Effector memory CD8-positive, alpha-beta T cell (primary cell): ENCODE data around the gene SAPCD2.

Experiments
- ATAC-seq: fragments of 150-1000 bp; cut with Tn5 transposase; replicated peaks from 2 replicates; pipeline ENCODE4 v1.10.0; 2021; ENCODE audit warnings: mild to moderate bottlenecking, moderate library complexity
- DNase-seq, 3 experiments: peaks; one replicate each; pipeline ENCODE4 v3.0.0; 2021
- H3K27ac Mint-ChIP-seq, 2 donors: one replicate each; pipeline ENCODE4 v1.8.0; 2022; ENCODE audit warnings: mild to moderate bottlenecking in 2 of 2, mixed read lengths in 2 of 2, moderate library complexity in 2 of 2
- H3K27me3 Mint-ChIP-seq, 2 donors: one replicate each; pipeline ENCODE4 v1.8.0; 2022; ENCODE audit warnings: mixed read lengths in 2 of 2
- H3K36me3 Mint-ChIP-seq: one replicate; pipeline ENCODE4 v1.8.0; 2022; ENCODE audit warnings: mild to moderate bottlenecking, moderate library complexity, mixed read lengths; ENCODE audit not compliant: insufficient read depth
- H3K4me1 Mint-ChIP-seq, 2 donors: one replicate each; pipeline ENCODE4 v1.8.0; 2022; ENCODE audit warnings: low read depth in 2 of 2, mixed read lengths in 2 of 2
- H3K4me3 Mint-ChIP-seq, 2 donors: one replicate each; pipeline ENCODE4 v1.8.0; 2022; ENCODE audit warnings: mild to moderate bottlenecking in 2 of 2, mixed read lengths in 2 of 2, moderate library complexity in 2 of 2
- H3K9me3 Mint-ChIP-seq, 2 donors: one replicate each; pipeline ENCODE4 v1.8.0; 2022; ENCODE audit warnings: mixed read lengths in 2 of 2

The SAPCD2 gene

GRCh38 chr9:137058521-137059234, 11.7 kb downstream of the SAPCD2 start:
- no peaks in the 10 kb centered on the region for H3K9me3 Mint-ChIP-seq
- no peak overlapping the region for H3K27ac Mint-ChIP-seq
- no peak for ATAC-seq
- DNase-seq = no peak
- H3K36me3 Mint-ChIP-seq = no peaks in the 10 kb centered on the region
- no peaks in the 10 kb centered on the region for H3K4me1 Mint-ChIP-seq
- no peaks in the 10 kb centered on the region for H3K27me3 Mint-ChIP-seq
- no peak overlapping the region for H3K4me3 Mint-ChIP-seq

GRCh38 chr9:137057545-137057944, 12.8 kb downstream of the SAPCD2 start:
- H3K4me1 Mint-ChIP-seq = no peaks in the 10 kb centered on the region

GRCh38 chr9:137056739-137057415, 13.5 kb downstream of the SAPCD2 start:
- no peak for ATAC-seq
- Mint-ChIP-seq H3K36me3 (peaks cover 4% of the 10 kb centered on the region), H3K9me3 (no peaks in the 10 kb centered on the region), H3K4me1 (no peaks in the 10 kb centered on the region), H3K27ac (no peak overlapping the region), H3K4me3 (no peak overlapping the region), H3K27me3 (peaks cover 4 to 12% of the 10 kb centered on the region in 2 donors)
- DNase-seq = no peak

More at GRCh38 chr9:137057545-137057944, 12.8 kb downstream of the SAPCD2 start:
- Mint-ChIP-seq H3K36me3 (peaks cover 3% of the 10 kb centered on the region), H3K27ac (no peak overlapping the region), H3K27me3 (peaks cover 4 to 5% of the 10 kb centered on the region in 2 donors), H3K4me3 (no peak overlapping the region), H3K9me3 (no peaks in the 10 kb centered on the region)
- ATAC-seq = no peak
- DNase-seq = no peak

GRCh38 chr9:137055385-137056364, 14.7 kb downstream of the SAPCD2 start:
- Mint-ChIP-seq H3K4me3 (no peak overlapping the region), H3K27ac (no peak overlapping the region), H3K9me3 (no peaks in the 10 kb centered on the region), H3K4me1 (no peaks in the 10 kb centered on the region), H3K36me3 (peaks cover 4% of the 10 kb centered on the region), H3K27me3 (peaks cover 4 to 18% of the 10 kb centered on the region in 2 donors)
- DNase-seq (no peak), ATAC-seq (no peak)

- no peak overlapping the region for H3K27ac Mint-ChIP-seq
- peaks cover 6 to 26% of the 10 kb centered on the region in 2 donors for H3K27me3 Mint-ChIP-seq
- ATAC-seq (no peak), DNase-seq (no peak)
- H3K4me3 Mint-ChIP-seq = peak overlapping the region in 1 of 2 donors; percentile 5
- no peaks in the 10 kb centered on the region for H3K4me1 Mint-ChIP-seq
- H3K9me3 Mint-ChIP-seq = no peaks in the 10 kb centered on the region
- peaks cover 5% of the 10 kb centered on the region for H3K36me3 Mint-ChIP-seq
Observed at GRCh38 chr9:137054932-137055384, 15.4 kb downstream of the SAPCD2 start.

GRCh38 chr9:137053944-137054931, 16.1 kb downstream of the SAPCD2 start, which contains the start of gene ENTPD2:
ENTPD2 (minus strand) TSS chr9:137054061; CDS start chr9:137053997, 64 bp downstream.
- H3K27me3 Mint-ChIP-seq = peaks cover 13 to 33% of the 10 kb centered on the region in 2 donors
- no peaks in the 10 kb centered on the region for H3K9me3 Mint-ChIP-seq
- DNase-seq (no peak), ATAC-seq (peak; percentile 66)
- H3K36me3 Mint-ChIP-seq = peaks cover 10% of the 10 kb centered on the region
- H3K27ac Mint-ChIP-seq = no peak within 1 kb of the TSS
- peaks cover 0 to 3% of the 10 kb centered on the region in 2 donors for H3K4me1 Mint-ChIP-seq
- H3K4me3 Mint-ChIP-seq = peak within 1 kb of the TSS in 1 of 2 donors; percentile 37

GRCh38 chr9:137052998-137053943, 17.1 kb downstream of the SAPCD2 start:
- H3K4me3 Mint-ChIP-seq = peak overlapping the region in 1 of 2 donors; percentile 37
- DNase-seq = no peak
- H3K9me3 Mint-ChIP-seq = no peaks in the 10 kb centered on the region
- H3K4me1 Mint-ChIP-seq = peaks cover 0 to 3% of the 10 kb centered on the region in 2 donors
- peaks cover 13 to 33% of the 10 kb centered on the region in 2 donors for H3K27me3 Mint-ChIP-seq
- peak; percentile 45 for ATAC-seq
- no peak overlapping the region for H3K27ac Mint-ChIP-seq
- H3K36me3 Mint-ChIP-seq = peaks cover 17% of the 10 kb centered on the region

- ATAC-seq (no peak), DNase-seq (no peak)
- Mint-ChIP-seq H3K4me1 (peaks cover 0 to 3% of the 10 kb centered on the region in 2 donors), H3K4me3 (peak overlapping the region in 1 of 2 donors; percentile 37), H3K9me3 (no peaks in the 10 kb centered on the region), H3K36me3 (peaks cover 21% of the 10 kb centered on the region), H3K27ac (no peak overlapping the region), H3K27me3 (peaks cover 21 to 42% of the 10 kb centered on the region in 2 donors)
Observed at GRCh38 chr9:137052293-137052692, 18.1 kb downstream of the SAPCD2 start.

- Mint-ChIP-seq H3K36me3 (peaks cover 21% of the 10 kb centered on the region), H3K27me3 (peaks cover 21 to 53% of the 10 kb centered on the region in 2 donors)
Observed at GRCh38 chr9:137051145-137051724, 19.1 kb downstream of the SAPCD2 start.

GRCh38 chr9:137050570-137050969, 19.8 kb downstream of the SAPCD2 start:
- Mint-ChIP-seq H3K27ac (peak overlapping the region in 1 of 2 donors; percentile 76), H3K27me3 (peaks cover 21 to 53% of the 10 kb centered on the region in 2 donors), H3K9me3 (no peaks in the 10 kb centered on the region), H3K36me3 (peaks cover 21% of the 10 kb centered on the region), H3K4me1 (peaks cover 0 to 6% of the 10 kb centered on the region in 2 donors), H3K4me3 (no peak overlapping the region)
- ATAC-seq (no peak), DNase-seq (no peak)

More at GRCh38 chr9:137051145-137051724, 19.1 kb downstream of the SAPCD2 start:
- H3K4me3 Mint-ChIP-seq = no peak overlapping the region
- ATAC-seq (no peak), DNase-seq (no peak)
- no peak overlapping the region for H3K27ac Mint-ChIP-seq
- H3K4me1 Mint-ChIP-seq = peaks cover 0 to 6% of the 10 kb centered on the region in 2 donors
- H3K9me3 Mint-ChIP-seq = no peaks in the 10 kb centered on the region
